Neural crest cell (in vitro differentiated cells): ENCODE results near the gene KDM4C. TPM values are rescaled to one million over a fixed set of nuclear protein-coding genes. Genes with fewer than 3 reads are reported as not detected.

ENCODE experiments used
- DNase-seq: peaks from one replicate; pipeline ENCODE4 v3.0.0; 2021; ENCODE audit warnings: low read depth, mixed read lengths, low spot score
- H3K27ac Mint-ChIP-seq: one replicate; pipeline ENCODE4 v1.8.0; 2021; ENCODE audit warnings: mild to moderate bottlenecking, mixed read lengths; ENCODE audit not compliant: unreplicated experiment
- H3K27me3 Mint-ChIP-seq: 2 replicates; pipeline ENCODE4 v1.8.0; 2021; ENCODE audit warnings: low read depth, mild to moderate bottlenecking, mixed read lengths
- H3K36me3 Mint-ChIP-seq: 2 replicates; pipeline ENCODE4 v1.8.0; 2021; ENCODE audit warnings: low read depth, mild to moderate bottlenecking, mixed read lengths
- H3K4me1 Mint-ChIP-seq: 2 replicates; pipeline ENCODE4 v1.8.0; 2021; ENCODE audit warnings: mixed read lengths
- H3K4me3 Mint-ChIP-seq: one replicate; pipeline ENCODE4 v1.8.0; 2021; ENCODE audit warnings: mild to moderate bottlenecking, mixed read lengths
- H3K9me3 Mint-ChIP-seq: 2 replicates; pipeline ENCODE4 v1.8.0; 2021; ENCODE audit warnings: mixed read lengths
- CTCF ChIP-seq: fragments of 200-600 bp; sonication (generic); conservative IDR thresholded peaks from 2 replicates; pipeline ENCODE4 v1.5.0; 2021; ENCODE audit warnings: antibody characterized with exemption, mild to moderate bottlenecking
- total RNA-seq: library from RNA; stranded (reverse); gene quantifications from 2 replicates; pipeline ENCODE4 v1.2.1, GENCODE V29; 2021

The KDM4C gene
- total RNA-seq, 1 donor from 2014 or later = 11.2 TPM

GRCh38 chr9:6905850-6906375, 148.1 kb downstream of the KDM4C start:
- Mint-ChIP-seq H3K27ac (no peak overlapping the region), H3K4me3 (no peak overlapping the region), H3K4me1 (peaks cover 5% of the 10 kb centered on the region), H3K27me3 (no peaks in the 10 kb centered on the region), H3K36me3 (no peaks in the 10 kb centered on the region), H3K9me3 (no peaks in the 10 kb centered on the region)
- no peak for TF ChIP-seq CTCF
- DNase-seq = no peak

GRCh38 chr9:6907772-6908381, 150.1 kb downstream of the KDM4C start:
- no peaks in the 10 kb centered on the region for H3K36me3 Mint-ChIP-seq
- H3K4me3 Mint-ChIP-seq = no peak overlapping the region
- no peak overlapping the region for H3K27ac Mint-ChIP-seq
- no peaks in the 10 kb centered on the region for H3K27me3 Mint-ChIP-seq
- TF ChIP-seq CTCF = peak; percentile 76
- peaks cover 10% of the 10 kb centered on the region for H3K4me1 Mint-ChIP-seq
- H3K9me3 Mint-ChIP-seq = no peaks in the 10 kb centered on the region
- peak; percentile 18 for DNase-seq

GRCh38 chr9:6909181-6909580, 151.4 kb downstream of the KDM4C start:
- peaks cover 10% of the 10 kb centered on the region for H3K4me1 Mint-ChIP-seq
- TF ChIP-seq CTCF = no peak
- H3K4me3 Mint-ChIP-seq = no peak overlapping the region
- no peaks in the 10 kb centered on the region for H3K36me3 Mint-ChIP-seq
- no peak overlapping the region for H3K27ac Mint-ChIP-seq
- DNase-seq = no peak
- no peaks in the 10 kb centered on the region for H3K9me3 Mint-ChIP-seq
- no peaks in the 10 kb centered on the region for H3K27me3 Mint-ChIP-seq

- TF ChIP-seq CTCF = peak; percentile 61
- no peaks in the 10 kb centered on the region for H3K27me3 Mint-ChIP-seq
- no peak overlapping the region for H3K4me3 Mint-ChIP-seq
- no peak overlapping the region for H3K27ac Mint-ChIP-seq
- peaks cover 10% of the 10 kb centered on the region for H3K4me1 Mint-ChIP-seq
- DNase-seq = no peak
- H3K9me3 Mint-ChIP-seq = no peaks in the 10 kb centered on the region
- no peaks in the 10 kb centered on the region for H3K36me3 Mint-ChIP-seq
Observed at GRCh38 chr9:6910032-6910431, 152.3 kb downstream of the KDM4C start.

GRCh38 chr9:6910497-6910896, 152.7 kb downstream of the KDM4C start:
- no peaks in the 10 kb centered on the region for H3K36me3 Mint-ChIP-seq
- no peaks in the 10 kb centered on the region for H3K27me3 Mint-ChIP-seq
- peaks cover 10% of the 10 kb centered on the region for H3K4me1 Mint-ChIP-seq
- TF ChIP-seq CTCF = no peak
- DNase-seq = no peak
- no peak overlapping the region for H3K27ac Mint-ChIP-seq
- H3K9me3 Mint-ChIP-seq = no peaks in the 10 kb centered on the region
- no peak overlapping the region for H3K4me3 Mint-ChIP-seq
